Forelimb muscle (tissue), 1 donor: ENCODE measurements around the gene TUT1. TPM values are rescaled to one million over a fixed set of nuclear protein-coding genes. Genes with fewer than 3 reads are reported as not detected.
A peak's percentile ranks its signal among the peaks of the same experiment; 100 is the strongest.
"Not testable (repeated sequence)": the region's sequence is repeated elsewhere in the genome, so short reads cannot be mapped to it uniquely, and the experiment has no call there.

Experiments
- DNase-seq: peaks from one replicate; pipeline ENCODE4 v3.0.0-alpha.2; 2013; ENCODE audit warnings: low read depth
- polyA plus RNA-seq: library from polyadenylated mRNA; unstranded; fragments of 120-200 nt; gene quantifications from one replicate; pipeline ENCODE4 v1.2.1, GENCODE V29; 2013; ENCODE audit not compliant: insufficient read length

The TUT1 gene
- polyA plus RNA-seq, 1 donor = 11.2 TPM

- no peak for DNase-seq
Measured at GRCh38 chr11:62577046-62577714, 14.1 kb downstream of the TUT1 start.

- DNase-seq = no peak
Measured at GRCh38 chr11:62575837-62576236, 15.5 kb downstream of the TUT1 start.

DNA sequence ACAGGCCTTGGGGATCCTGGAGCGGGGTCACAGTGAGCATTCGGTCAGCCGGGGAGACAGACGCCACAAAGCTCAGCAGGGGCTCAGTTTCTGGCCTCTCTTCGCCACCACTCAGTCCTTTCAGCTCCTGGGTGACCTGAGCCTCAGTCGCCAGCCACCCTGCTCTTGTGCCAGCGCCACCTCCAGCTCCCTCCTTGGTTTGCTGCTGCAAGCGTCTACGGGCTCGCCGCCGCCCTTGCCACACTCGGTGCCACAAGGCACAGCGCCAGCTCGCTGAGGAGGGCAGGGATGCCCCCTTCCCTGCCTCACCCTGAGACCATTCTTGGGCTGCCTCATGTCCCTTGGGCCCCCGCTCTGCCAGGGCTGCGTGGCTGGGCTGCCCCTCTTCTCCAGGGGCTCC, 16.2 kb downstream of the TUT1 start:
- no peak for DNase-seq

DNA sequence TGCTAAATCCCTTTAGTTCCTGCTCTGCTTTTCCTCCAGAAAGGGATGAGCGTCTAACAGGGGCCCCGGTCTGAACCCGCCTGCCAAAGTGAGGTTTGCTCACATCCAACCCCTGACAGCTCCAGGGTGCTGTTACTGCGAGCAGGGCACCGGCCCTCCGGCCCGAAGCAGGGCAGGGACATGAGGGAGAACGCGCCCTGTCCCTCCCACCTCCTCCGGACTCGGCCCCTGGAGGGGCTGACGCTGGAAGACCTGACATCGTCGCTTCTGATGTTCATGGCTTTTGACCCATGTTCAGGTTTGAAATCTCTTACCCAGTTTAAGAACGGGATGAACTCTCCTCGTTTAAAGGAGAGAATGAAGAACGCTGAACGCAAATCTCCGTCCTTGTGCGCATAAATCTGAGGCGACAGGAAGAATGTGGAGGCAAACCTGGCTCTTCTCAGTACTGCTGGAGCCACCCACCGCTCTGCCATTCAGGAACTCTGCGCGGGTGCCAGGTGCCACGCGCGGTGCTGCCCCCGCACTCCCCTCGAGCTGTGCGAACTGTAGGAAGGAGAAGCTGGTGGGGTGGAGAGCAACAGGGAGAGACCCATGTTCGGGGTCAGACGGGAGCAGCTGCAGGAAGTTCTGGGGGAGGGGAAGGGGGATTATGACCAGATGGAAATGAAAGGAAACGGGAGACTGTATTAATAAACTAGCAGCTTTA, 16.8 kb downstream of the TUT1 start:
- DNase-seq = no peak

- DNase-seq = peak; percentile 99
Measured at GRCh38 chr11:62573592-62574362, 17.5 kb downstream of the TUT1 start, which contains the start of gene EEF1G. Gene EEF1G (minus strand): TSS chr11:62573891. CDS start chr11:62573842, 49 bp downstream.

- DNase-seq = no peak
Measured at GRCh38 chr11:62573006-62573591, 18.2 kb downstream of the TUT1 start.

GRCh38 chr11:62572431-62572830, 18.9 kb downstream of the TUT1 start:
- DNase-seq = no peak

DNA sequence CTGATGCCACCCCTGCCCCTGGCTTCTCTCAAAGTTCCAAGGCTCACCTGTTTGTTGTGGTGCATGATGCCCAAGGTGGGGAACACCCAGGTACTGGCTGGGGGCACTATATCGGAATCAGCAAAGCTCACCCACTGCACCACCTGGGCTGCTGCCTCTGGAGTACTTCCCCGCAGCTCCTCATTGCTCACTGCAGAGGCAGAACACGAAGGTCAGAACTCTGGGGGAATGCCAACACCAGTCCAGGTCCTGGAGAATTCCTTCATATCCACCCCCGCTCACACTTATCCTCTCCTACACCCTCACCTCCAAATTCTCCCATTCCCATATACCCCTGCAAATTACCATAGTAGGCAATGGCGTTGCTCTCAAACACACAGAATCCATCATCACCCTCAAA, 19.8 kb downstream of the TUT1 start:
- DNase-seq = not testable (repeated sequence)

DNA sequence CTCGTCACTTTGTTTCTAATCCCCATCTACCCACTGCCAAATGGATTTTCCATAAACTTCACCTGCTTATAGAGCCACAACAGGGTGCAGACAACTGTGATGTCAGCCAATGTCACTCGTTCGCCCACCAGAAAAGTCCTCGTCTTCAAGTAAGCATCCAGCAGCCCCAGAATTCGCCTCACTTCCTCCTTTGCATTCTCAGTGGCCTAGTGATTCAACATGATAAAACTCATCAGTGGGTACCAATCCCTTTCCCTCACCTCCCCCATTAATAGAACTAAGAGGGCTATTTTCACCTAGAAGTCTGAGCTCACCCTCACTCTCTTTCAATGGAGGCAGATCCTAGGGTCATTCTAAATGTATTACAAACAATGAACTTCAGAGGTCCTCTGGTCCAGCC, 20.4 kb downstream of the TUT1 start:
- DNase-seq = not testable (repeated sequence)

- DNase-seq = no peak
Measured at GRCh38 chr11:62569611-62570010, 21.7 kb downstream of the TUT1 start.

DNA sequence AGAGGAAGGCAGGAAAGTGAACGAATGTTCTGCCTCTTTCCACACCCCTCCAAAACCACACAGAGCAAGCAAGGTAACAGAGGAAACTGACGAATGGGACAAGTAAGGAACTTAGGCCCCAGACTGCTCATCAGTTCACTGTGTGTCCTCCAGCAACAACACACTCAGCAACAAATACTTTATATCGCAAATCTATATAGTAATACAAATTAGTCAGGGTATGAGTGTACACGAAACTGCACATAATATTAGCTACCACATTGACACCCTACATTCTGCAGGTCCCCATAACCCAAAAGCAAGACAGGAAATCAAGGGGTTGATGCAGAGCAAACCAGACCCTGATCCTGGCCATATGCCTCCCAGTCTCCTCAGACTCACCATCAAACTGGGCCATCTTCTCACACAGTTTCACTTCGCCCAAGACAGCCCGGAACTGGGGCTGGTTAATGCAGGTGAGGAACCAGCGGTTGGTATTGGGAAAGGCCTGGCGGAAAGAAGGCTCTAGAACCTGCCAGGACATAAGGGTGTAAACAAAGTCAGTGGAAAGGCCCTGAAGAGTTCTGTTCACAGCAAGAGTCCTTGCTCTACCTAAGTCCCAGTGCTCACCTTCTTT, 24.2 kb downstream of the TUT1 start:
- no peak for DNase-seq

GRCh38 chr11:62566247-62566646, 25.1 kb downstream of the TUT1 start:
- DNase-seq = no peak

GRCh38 chr11:62565100-62565802, 26.1 kb downstream of the TUT1 start:
- no peak for DNase-seq

DNA sequence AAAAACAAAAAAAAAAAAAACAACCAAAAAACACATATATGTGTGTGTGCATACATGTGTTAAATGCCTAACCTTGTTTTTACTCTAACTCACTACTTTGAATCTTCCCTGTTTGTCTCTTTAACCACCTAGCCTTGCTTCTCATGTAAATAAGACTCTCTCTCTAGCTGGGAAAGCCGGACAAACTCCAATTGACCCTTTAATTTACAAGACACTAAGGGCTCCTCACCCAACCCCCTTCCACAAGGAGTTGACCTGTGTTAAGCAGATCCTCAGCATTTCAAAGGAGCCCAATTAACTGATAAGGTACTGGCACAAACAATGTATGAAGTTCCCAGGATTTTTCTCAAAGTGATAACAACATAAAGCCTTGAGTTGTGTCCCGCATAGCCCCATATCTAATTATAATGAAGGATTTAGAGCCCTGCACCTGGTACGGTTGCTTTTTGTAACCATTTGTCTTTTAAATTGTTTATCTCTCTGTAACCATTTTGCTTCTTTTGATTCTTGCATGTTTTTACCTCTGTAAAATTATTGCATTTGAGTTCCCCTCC, 29.6 kb downstream of the TUT1 start:
- not testable (repeated sequence) for DNase-seq

- no peak for DNase-seq
Measured at GRCh38 chr11:62560566-62561103, 30.7 kb downstream of the TUT1 start.

- DNase-seq = not testable (repeated sequence)
Measured at GRCh38 chr11:62559626-62560025, 31.7 kb downstream of the TUT1 start.

DNA sequence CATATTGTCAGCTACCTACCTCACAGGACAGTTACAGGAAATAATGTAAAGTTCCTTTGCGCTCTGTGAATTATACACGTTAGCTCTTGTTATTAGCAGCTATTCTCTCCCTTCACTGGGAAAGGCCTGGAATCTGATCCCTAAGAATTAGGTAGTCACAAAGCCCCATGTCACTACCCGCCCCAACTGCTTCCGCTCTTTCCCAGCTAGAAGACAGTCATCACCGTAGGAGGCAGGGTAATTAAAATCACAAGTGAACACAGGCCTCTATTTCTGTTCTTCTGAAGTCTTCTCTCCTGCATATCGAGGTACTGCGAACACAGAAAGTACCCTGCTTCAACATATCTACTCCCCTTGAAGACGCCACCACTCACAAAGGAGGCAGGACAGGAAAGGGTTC, 32.1 kb downstream of the TUT1 start:
- DNase-seq = no peak

DNA sequence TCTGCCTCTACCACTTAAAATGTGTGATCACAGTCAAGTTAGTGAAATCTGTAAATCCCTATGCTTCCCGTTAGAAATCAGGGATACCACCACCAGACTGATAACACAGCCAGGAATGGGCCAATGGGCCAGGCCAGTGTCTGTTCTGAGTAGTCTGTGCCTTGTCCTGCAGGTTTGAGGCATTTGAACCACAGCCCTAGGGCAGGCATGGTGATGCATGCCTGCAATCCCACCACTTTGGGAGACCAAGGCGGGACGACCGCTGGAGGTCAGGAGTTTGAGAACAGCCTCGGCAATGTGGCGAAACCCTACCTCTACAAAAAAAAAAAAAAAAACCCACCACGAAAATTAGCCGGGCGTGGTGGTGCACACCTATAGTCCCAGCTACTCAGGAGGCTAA, 32.7 kb downstream of the TUT1 start:
- DNase-seq = no peak

- no peak for DNase-seq
Measured at GRCh38 chr11:62556875-62557631, 34.3 kb downstream of the TUT1 start.
